H9 (cell line): ENCODE data around the gene SLC25A18. TPM values are rescaled to one million over a fixed set of nuclear protein-coding genes. Genes with fewer than 3 reads are reported as not detected.

Experiments used
- DNase-seq: peaks from one replicate; pipeline ENCODE4 v3.0.0-alpha.2; 2017
- H2AFZ ChIP-seq: one replicate; pipeline ENCODE4 v1.6.1; 2013; ENCODE audit warnings: mild to moderate bottlenecking, low read length, control low read depth, moderate library complexity
- H2AK5ac ChIP-seq: 2 replicates; pipeline ENCODE4 v1.6.1; 2013; ENCODE audit warnings: low read length, control low read depth, mixed read lengths; ENCODE audit not compliant: insufficient read length
- H2BK120ac ChIP-seq: one replicate; pipeline ENCODE4 v1.6.1; 2013; ENCODE audit warnings: low read depth, mild to moderate bottlenecking, low read length, control low read depth, inconsistent platforms; ENCODE audit not compliant: poor library complexity, severe bottlenecking
- H2BK12ac ChIP-seq: 2 replicates; pipeline ENCODE4 v1.6.1; 2013; ENCODE audit warnings: low read length, control low read depth, mixed read lengths, low read depth; ENCODE audit not compliant: insufficient read length
- H2BK15ac ChIP-seq: 2 replicates; pipeline ENCODE4 v1.6.1; 2013; ENCODE audit warnings: low read depth, low read length, control low read depth
- H2BK20ac ChIP-seq: one replicate; pipeline ENCODE4 v1.6.1; 2013; ENCODE audit warnings: low read depth, mild to moderate bottlenecking, low read length, control low read depth, inconsistent platforms; ENCODE audit not compliant: poor library complexity, severe bottlenecking
- H2BK5ac ChIP-seq: 2 replicates; pipeline ENCODE4 v1.6.1; 2013; ENCODE audit warnings: low read length, control low read depth, mixed read lengths; ENCODE audit not compliant: insufficient read length
- H3K14ac ChIP-seq: 2 replicates; pipeline ENCODE4 v1.6.1; 2013; ENCODE audit warnings: low read length, control low read depth; ENCODE audit not compliant: insufficient read depth
- H3K18ac ChIP-seq: 2 replicates; pipeline ENCODE4 v1.6.1; 2013; ENCODE audit warnings: low read depth, mild to moderate bottlenecking, mixed read lengths, low read length, control low read depth; ENCODE audit not compliant: insufficient read length
- H3K23ac ChIP-seq: 2 replicates; pipeline ENCODE4 v1.6.1; 2013; ENCODE audit warnings: low read length, control low read depth, mixed read lengths, low read depth; ENCODE audit not compliant: insufficient read length
- H3K23me2 ChIP-seq: 2 replicates; pipeline ENCODE4 v1.6.1; 2013; ENCODE audit warnings: low read depth, mild to moderate bottlenecking, mixed read lengths, low read length, control low read depth; ENCODE audit not compliant: insufficient read length, poor library complexity, severe bottlenecking
- H3K27ac ChIP-seq: 2 replicates; pipeline ENCODE4 v1.5.1; 2013; ENCODE audit warnings: low read length, control low read depth, mixed read lengths, low read depth; ENCODE audit not compliant: insufficient read length
- H3K27me3 ChIP-seq: 2 replicates; pipeline ENCODE4 v1.6.1; 2013; ENCODE audit warnings: low read length, control low read depth, inconsistent platforms; ENCODE audit not compliant: insufficient read depth
- H3K4ac ChIP-seq: 2 replicates; pipeline ENCODE4 v1.6.1; 2013; ENCODE audit warnings: low read depth, mild to moderate bottlenecking, control low read depth, inconsistent platforms, low read length, moderate library complexity
- H3K4me1 ChIP-seq: 2 replicates; pipeline ENCODE4 v1.6.1; 2013; ENCODE audit warnings: low read length, control low read depth, inconsistent platforms; ENCODE audit not compliant: insufficient read depth
- H3K4me2 ChIP-seq: 2 replicates; pipeline ENCODE4 v1.6.1; 2013; ENCODE audit warnings: low read length, control low read depth, mixed read lengths; ENCODE audit not compliant: insufficient read length, insufficient read depth
- H3K56ac ChIP-seq: 2 replicates; pipeline ENCODE4 v1.6.1; 2013; ENCODE audit warnings: low read depth, mild to moderate bottlenecking, mixed read lengths, low read length, control low read depth; ENCODE audit not compliant: insufficient read length
- H3K79me1 ChIP-seq: 2 replicates; pipeline ENCODE4 v1.6.1; 2013; ENCODE audit warnings: low read depth, mild to moderate bottlenecking, moderate library complexity, low read length, control low read depth, inconsistent platforms; ENCODE audit not compliant: insufficient read depth, poor library complexity, severe bottlenecking
- H3K79me2 ChIP-seq: 2 replicates; pipeline ENCODE4 v1.6.1; 2013; ENCODE audit warnings: low read length, control low read depth, inconsistent platforms; ENCODE audit not compliant: insufficient read depth
- H3K9ac ChIP-seq: 2 replicates; pipeline ENCODE4 v1.6.1; 2013; ENCODE audit warnings: low read length, control low read depth, mixed read lengths; ENCODE audit not compliant: insufficient read length; ENCODE audit errors: extremely low read depth
- H3K9me3 ChIP-seq: one replicate; pipeline ENCODE4 v1.6.1; 2013; ENCODE audit warnings: low read depth, low read length, inconsistent platforms; ENCODE audit not compliant: control insufficient read depth
- H3T11ph ChIP-seq: one replicate; pipeline ENCODE4 v1.6.1; 2013; ENCODE audit warnings: mild to moderate bottlenecking, low read length, control low read depth, inconsistent platforms
- H4K20me1 ChIP-seq: one replicate; pipeline ENCODE4 v1.6.1; 2013; ENCODE audit not compliant: control insufficient read depth, insufficient read length, insufficient read depth
- H4K5ac ChIP-seq: 2 replicates; pipeline ENCODE4 v1.6.1; 2013; ENCODE audit warnings: low read depth, mild to moderate bottlenecking, mixed read lengths, low read length, control low read depth; ENCODE audit not compliant: insufficient read length
- H4K8ac ChIP-seq: replicated peaks from 2 replicates; pipeline ENCODE4 v1.6.1; 2013; ENCODE audit warnings: low read length, control low read depth, mixed read lengths, low read depth; ENCODE audit not compliant: insufficient read length
- H4K91ac ChIP-seq: 2 replicates; pipeline ENCODE4 v1.6.1; 2013; ENCODE audit warnings: low read depth, mild to moderate bottlenecking, moderate library complexity, mixed read lengths, low read length, control low read depth; ENCODE audit not compliant: insufficient read length
- H3K27ac Mint-ChIP-seq, 3 experiments: 2 replicates in 2 of 3; 3 replicates in 1 of 3; pipeline ENCODE4 v1.8.0; 2020 to 2021; ENCODE audit warnings: mixed read lengths in 3 of 3, mild to moderate bottlenecking in 1 of 3, moderate library complexity in 1 of 3
- H3K27me3 Mint-ChIP-seq: 2 replicates; pipeline ENCODE4 v1.8.0; 2021; ENCODE audit warnings: low read depth, mild to moderate bottlenecking, moderate library complexity, mixed read lengths
- H3K36me3 Mint-ChIP-seq, 3 experiments: 2 replicates in 2 of 3; 3 replicates in 1 of 3; pipeline ENCODE4 v1.8.0; 2020 to 2021; ENCODE audit warnings: low read depth in 3 of 3, mixed read lengths in 3 of 3; ENCODE audit not compliant: insufficient read depth in 1 of 3
- H3K4me1 Mint-ChIP-seq, 2 experiments: 2 replicates each; pipeline ENCODE4 v1.8.0; 2020; ENCODE audit warnings: mixed read lengths in 2 of 2
- H3K4me3 Mint-ChIP-seq, 2 experiments: 2 replicates in 1 of 2; 3 replicates in 1 of 2; pipeline ENCODE4 v1.8.0; 2020 to 2021; ENCODE audit warnings: mild to moderate bottlenecking in 2 of 2, mixed read lengths in 2 of 2, moderate library complexity in 1 of 2
- H3K9me3 Mint-ChIP-seq, 2 experiments: 2 replicates in 1 of 2; 3 replicates in 1 of 2; pipeline ENCODE4 v1.8.0; 2020; ENCODE audit warnings: mild to moderate bottlenecking in 2 of 2, mixed read lengths in 2 of 2, moderate library complexity in 1 of 2
- CTCF ChIP-seq: fragments of 200-600 bp; sonication (generic); conservative IDR thresholded peaks from 3 replicates; pipeline ENCODE4 v1.8.0; 2021; ENCODE audit warnings: antibody characterized with exemption, mild to moderate bottlenecking
- WGBS: extraction: QIAGEN DNeasy Blood & Tissue Kit; methylation state at CpG from one replicate; pipeline ENCODE4 v1.1.7; 2013; ENCODE audit warnings: missing lambda C conversion rate, low lambda C conversion rate, mixed read lengths; ENCODE audit not compliant: insufficient read length; ENCODE audit errors: extremely low coverage; 5-methylcytosine and 5-hydroxymethylcytosine counted together
- total RNA-seq: library from RNA; stranded (reverse); gene quantifications from 2 replicates; pipeline ENCODE4 v1.2.1, GENCODE V29; 2021

The SLC25A18 gene
- total RNA-seq, 1 experiment from 2014 or later, result 2.3 TPM

GRCh38 chr22:17540481-17540880, 22.8 kb upstream of the SLC25A18 start:
- H3K9me3 ChIP-seq, result no peaks in the 10 kb centered on the region
- no peak overlapping the region for H4K5ac ChIP-seq
- H3K27me3 Mint-ChIP-seq, result no peaks in the 10 kb centered on the region; the same call in 1 of the 2 replicates
- H3K27ac Mint-ChIP-seq, result peak overlapping the region in 2 of 3 experiments; percentile 2 to 15; a peak in 2 of 7 replicates
- no peak overlapping the region for H3K4me3 Mint-ChIP-seq
- no peak overlapping the region for H2BK5ac ChIP-seq
- no peak overlapping the region for H3K27ac ChIP-seq
- no peak overlapping the region for H3K9ac ChIP-seq
- H3K4ac ChIP-seq, result no peak overlapping the region
- H3K23me2 ChIP-seq, result no peaks in the 10 kb centered on the region
- peak; percentile 72 for TF ChIP-seq CTCF
- H2BK20ac ChIP-seq, result no peak overlapping the region
- H3T11ph ChIP-seq, result no peak overlapping the region
- H4K8ac ChIP-seq, result no peak overlapping the region
- H3K9me3 Mint-ChIP-seq, result no peaks in the 10 kb centered on the region
- no peak overlapping the region for H3K18ac ChIP-seq
- H3K4me1 ChIP-seq, result peaks cover 3% of the 10 kb centered on the region
- H2BK120ac ChIP-seq, result no peak overlapping the region
- peaks cover 59 to 87% (median 79%) of the 10 kb centered on the region in 3 experiments; a peak in 6 of 7 replicates for H3K36me3 Mint-ChIP-seq
- no CpG with 5 or more reads among the region's 15 CpGs for WGBS
- peaks cover 13 to 14% of the 10 kb centered on the region in 2 experiments for H3K4me1 Mint-ChIP-seq
- no peak overlapping the region for H4K91ac ChIP-seq
- no peak overlapping the region for H2AK5ac ChIP-seq
- no peak overlapping the region for H3K56ac ChIP-seq
- H3K23ac ChIP-seq, result no peak overlapping the region
- H2BK15ac ChIP-seq, result no peak overlapping the region
- H3K27me3 ChIP-seq, result no peaks in the 10 kb centered on the region
- H2AFZ ChIP-seq, result no peak overlapping the region
- DNase-seq, result peak; percentile 59
- no peaks in the 10 kb centered on the region for H3K79me1 ChIP-seq
- H3K14ac ChIP-seq, result no peak overlapping the region
- no peak overlapping the region for H3K4me2 ChIP-seq
- no peaks in the 10 kb centered on the region for H3K79me2 ChIP-seq
- H4K20me1 ChIP-seq, result no peaks in the 10 kb centered on the region
- H2BK12ac ChIP-seq, result no peak overlapping the region
